OCI-LY3 (cell line): ENCODE data around the gene MRPS27.

Source experiments
- H2AFZ ChIP-seq: fragments of 200-600, 300-600 bp; shearing (Covaris generic); 2 replicates; pipeline ENCODE4 v1.6.0; 2014; ENCODE audit warnings: antibody characterized with exemption, low read depth, low read length
- H3K27ac ChIP-seq: fragments of 200-600, 300-600 bp; sonication (generic); 2 replicates; pipeline ENCODE4 v1.5.1; 2014; ENCODE audit warnings: mild to moderate bottlenecking, low read length, moderate library complexity, mixed read lengths
- H3K27me3 ChIP-seq: fragments of 200-600, 300-600 bp; sonication (generic); 2 replicates; pipeline ENCODE4 v1.6.1; 2014; ENCODE audit warnings: low read depth, low read length, mixed read lengths
- H3K36me3 ChIP-seq: fragments of 200-600, 300-600 bp; sonication (generic); replicated peaks from 2 replicates; pipeline ENCODE3; 2014; ENCODE audit warnings: low read depth, low read length, mixed read lengths
- H3K4me1 ChIP-seq: fragments of 300-600, 200-600 bp; sonication (generic); 2 replicates; pipeline ENCODE4 v1.6.1; 2014; ENCODE audit warnings: low read length, mixed read lengths
- H3K4me2 ChIP-seq: fragments of 200-600, 300-600 bp; sonication (generic); 2 replicates; pipeline ENCODE4 v1.6.1; 2014; ENCODE audit warnings: low read length, mixed read lengths
- H3K4me3 ChIP-seq: fragments of 300-600, 200-600 bp; sonication (generic); 2 replicates; pipeline ENCODE4 v1.5.1; 2014; ENCODE audit warnings: antibody characterized with exemption, mild to moderate bottlenecking, low read length, moderate library complexity
- H3K79me2 ChIP-seq: fragments of 300-600, 200-600 bp; shearing (Covaris generic); 2 replicates; pipeline ENCODE4 v1.6.1; 2014; ENCODE audit warnings: mild to moderate bottlenecking, low read length, mixed read lengths
- H3K9ac ChIP-seq: fragments of 300-600, 200-600 bp; shearing (Covaris generic); 2 replicates; pipeline ENCODE4 v1.6.0; 2014; ENCODE audit warnings: mild to moderate bottlenecking, low read length, moderate library complexity
- H3K9me3 ChIP-seq: fragments of 200-600, 300-600 bp; shearing (Covaris generic); 2 replicates; pipeline ENCODE4 v1.6.1; 2014; ENCODE audit warnings: low read length, mixed read lengths; ENCODE audit not compliant: insufficient read depth
- H4K20me1 ChIP-seq: fragments of 200-600, 300-600 bp; sonication (generic); 2 replicates; pipeline ENCODE4 v1.6.1; 2016; ENCODE audit warnings: low read length, mixed read lengths; ENCODE audit not compliant: insufficient read depth
- CTCF ChIP-seq: fragments of 200-600, 300-600 bp; sonication (generic); IDR thresholded peaks from 2 replicates; pipeline ENCODE4 v1.5.1; 2014; ENCODE audit warnings: antibody characterized with exemption, low read length, low read depth
- EZH2phosphoT487 ChIP-seq: fragments of 200-600 bp; shearing (Covaris generic); IDR thresholded peaks from 2 replicates; pipeline ENCODE4 v1.6.1; 2018; ENCODE audit warnings: antibody characterized with exemption, mixed run types, low read depth

Gene MRPS27

GRCh38 chr5:72228960-72229359 lies 91.1 kb downstream of the MRPS27 start:
- Histone ChIP-seq H3K4me3 (no peak overlapping the region), H2AFZ (no peak overlapping the region), H3K4me1 (peaks cover 21% of the 10 kb centered on the region), H3K79me2 (no peaks in the 10 kb centered on the region), H3K4me2 (no peak overlapping the region), H3K27ac (no peak overlapping the region), H4K20me1 (no peaks in the 10 kb centered on the region; the same call in none of the 2 replicates), H3K9me3 (no peaks in the 10 kb centered on the region), H3K36me3 (peaks cover 32% of the 10 kb centered on the region), H3K9ac (no peak overlapping the region), H3K27me3 (no peaks in the 10 kb centered on the region)
- TF ChIP-seq CTCF (no peak), EZH2phosphoT487 (no peak)

GRCh38 chr5:72226950-72227349 lies 93.1 kb downstream of the MRPS27 start:
- H3K27ac ChIP-seq: no peak overlapping the region
- H3K27me3 ChIP-seq: no peaks in the 10 kb centered on the region
- H3K36me3 ChIP-seq: peaks cover 27% of the 10 kb centered on the region
- peaks cover under 1% of the 10 kb centered on the region; the same call in 1 of the 2 replicates for H3K4me1 ChIP-seq
- H3K79me2 ChIP-seq: no peaks in the 10 kb centered on the region
- no peak overlapping the region for H2AFZ ChIP-seq
- no peaks in the 10 kb centered on the region for H3K9me3 ChIP-seq
- no peak overlapping the region for H3K9ac ChIP-seq
- no peak overlapping the region for H3K4me3 ChIP-seq
- no peaks in the 10 kb centered on the region; the same call in 1 of the 2 replicates for H4K20me1 ChIP-seq
- H3K4me2 ChIP-seq: no peak overlapping the region
- TF ChIP-seq EZH2phosphoT487: no peak
- no peak for TF ChIP-seq CTCF

- Histone ChIP-seq H3K4me3 (no peak overlapping the region), H3K27ac (no peak overlapping the region), H3K36me3 (peaks cover 22% of the 10 kb centered on the region), H3K79me2 (no peaks in the 10 kb centered on the region), H3K9ac (no peak overlapping the region), H3K4me2 (no peak overlapping the region), H2AFZ (no peak overlapping the region), H4K20me1 (no peaks in the 10 kb centered on the region; the same call in 1 of the 2 replicates), H3K27me3 (no peaks in the 10 kb centered on the region), H3K4me1 (no peaks in the 10 kb centered on the region), H3K9me3 (no peaks in the 10 kb centered on the region)
- no peak for TF ChIP-seq CTCF
- TF ChIP-seq EZH2phosphoT487: no peak
Observed at GRCh38 chr5:72225741-72226140, 94.3 kb downstream of the MRPS27 start.

GRCh38 chr5:72224946-72225463 lies 95.0 kb downstream of the MRPS27 start:
- no peaks in the 10 kb centered on the region for H3K4me1 ChIP-seq
- no peaks in the 10 kb centered on the region for H3K9me3 ChIP-seq
- H3K36me3 ChIP-seq: peaks cover 23% of the 10 kb centered on the region
- H3K4me3 ChIP-seq: no peak overlapping the region
- H3K79me2 ChIP-seq: no peaks in the 10 kb centered on the region
- H4K20me1 ChIP-seq: no peaks in the 10 kb centered on the region
- H3K27me3 ChIP-seq: no peaks in the 10 kb centered on the region
- no peak overlapping the region for H3K27ac ChIP-seq
- TF ChIP-seq CTCF (no peak), EZH2phosphoT487 (no peak)
- no peak overlapping the region for H3K9ac ChIP-seq
- H2AFZ ChIP-seq: no peak overlapping the region
- H3K4me2 ChIP-seq: no peak overlapping the region
